Measurements from ENCODE around the gene TRIM26.

Gene TRIM26

DNA sequence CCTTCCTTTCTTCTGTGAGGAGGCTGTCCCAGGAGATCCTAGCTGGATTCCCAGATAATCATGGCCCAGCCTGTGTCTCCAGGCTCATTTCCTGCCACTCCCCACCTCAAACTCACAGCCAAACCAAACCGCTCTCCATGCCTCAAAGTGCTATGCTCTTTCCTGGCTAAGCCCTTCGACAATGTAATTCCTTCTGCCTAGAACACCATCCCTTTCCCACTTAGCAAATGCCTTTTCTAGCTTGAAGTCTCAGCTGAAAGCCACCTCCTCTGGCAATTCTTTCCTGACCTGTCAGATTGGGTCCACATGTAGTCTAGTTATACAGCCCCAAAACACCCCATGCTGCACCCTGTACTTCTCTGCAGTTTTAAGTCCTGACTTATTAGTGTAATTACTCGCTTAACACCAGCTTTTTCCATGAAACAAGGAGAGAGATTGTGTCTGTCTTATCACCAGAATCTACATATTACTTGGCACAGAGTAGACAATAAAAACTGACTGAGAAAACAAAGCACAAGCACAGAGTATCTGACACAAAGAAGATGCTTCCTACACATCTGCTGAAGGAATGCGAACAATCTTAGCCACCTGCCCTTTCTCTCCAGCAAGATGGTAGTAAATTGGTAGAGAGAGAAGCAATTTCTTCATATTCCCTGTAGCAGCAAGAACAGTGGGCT, 5.4 kb downstream of the TRIM26 start:
- no peak for DNase-seq

DNA sequence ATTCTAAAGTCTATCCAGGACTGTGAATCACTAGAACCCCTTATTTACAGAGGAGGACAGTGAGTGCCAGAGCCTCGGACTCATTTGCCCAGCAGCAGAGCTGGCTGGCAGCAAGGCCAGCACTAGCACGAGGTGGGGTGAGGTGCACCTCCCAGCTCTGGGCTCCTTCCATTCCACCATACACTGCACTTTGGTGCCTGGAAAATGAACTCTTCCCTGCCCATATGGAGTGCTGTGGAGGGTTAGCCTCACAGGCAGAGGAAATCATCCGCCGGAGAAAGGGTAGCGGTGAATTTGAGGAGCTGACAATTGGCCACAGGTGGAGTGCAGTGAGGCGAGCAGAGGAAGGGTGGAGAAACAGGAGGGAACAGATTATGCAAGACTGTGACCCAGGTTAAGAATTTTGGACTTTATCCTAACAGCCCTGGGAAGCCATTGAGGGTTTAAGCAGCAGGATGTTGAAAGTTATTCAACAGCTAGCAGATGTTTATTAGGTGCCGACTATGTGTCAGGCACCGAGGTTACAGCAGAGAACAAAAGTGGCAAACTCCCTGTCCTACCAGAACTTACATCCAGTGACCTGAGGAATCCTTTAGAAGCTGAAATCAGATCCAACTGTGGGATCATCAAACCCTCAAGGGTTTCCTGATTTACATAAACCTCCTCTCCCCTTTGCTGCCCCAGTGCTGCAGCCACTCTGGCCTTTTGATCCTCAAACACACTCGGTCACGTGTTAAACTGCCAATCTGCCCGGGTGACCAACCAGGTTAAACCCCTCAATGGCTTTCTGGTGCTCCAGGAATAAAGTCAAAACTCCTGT, 6.2 kb downstream of the TRIM26 start:
- DNase-seq = no peak

DNA sequence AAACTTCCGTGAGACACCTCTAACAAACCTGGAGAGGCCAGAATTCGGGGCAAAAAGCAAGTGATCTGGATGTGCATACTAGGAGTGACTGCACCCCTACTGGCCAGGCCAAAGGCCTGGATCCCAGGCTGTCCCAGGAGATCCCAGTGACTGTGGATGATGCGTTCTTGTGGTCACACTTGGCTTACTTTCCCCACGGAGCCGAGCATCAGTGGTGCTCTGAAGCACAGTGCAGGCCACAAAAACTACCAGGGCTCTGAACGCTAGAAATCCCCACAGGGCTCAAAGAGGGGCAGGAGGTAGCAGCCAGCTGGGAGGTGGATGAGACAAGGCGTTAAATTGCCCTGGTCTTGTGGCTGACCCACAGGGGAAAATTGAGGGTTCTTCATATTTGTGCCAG, 7.1 kb downstream of the TRIM26 start:
- no peak for DNase-seq

DNA sequence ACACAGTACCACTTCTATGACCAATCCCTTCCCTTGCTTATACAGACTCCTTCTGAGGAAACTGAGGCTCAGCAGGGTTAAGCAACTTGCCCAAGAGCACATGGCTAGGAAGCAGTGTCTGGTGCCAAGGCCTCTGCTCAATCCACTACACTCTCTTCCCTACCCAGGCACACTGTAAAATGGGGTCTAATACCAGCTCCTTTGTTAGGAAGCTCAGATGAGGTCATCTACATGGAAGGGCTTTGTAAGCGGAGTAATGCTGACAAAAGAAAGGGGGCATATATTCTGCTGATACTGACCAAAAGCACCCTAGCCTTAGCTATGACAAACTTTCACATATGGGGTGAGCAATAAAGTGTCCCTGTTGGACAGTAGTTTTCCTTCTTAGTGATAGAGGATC, 9.1 kb downstream of the TRIM26 start:
- DNase-seq = no peak

GRCh38 chr6:30202366-30202765, 10.8 kb downstream of the TRIM26 start:
- no peak for DNase-seq

GRCh38 chr6:30200551-30201281, 12.5 kb downstream of the TRIM26 start:
- peak; percentile 40 to 64 (median 58) for DNase-seq

DNA sequence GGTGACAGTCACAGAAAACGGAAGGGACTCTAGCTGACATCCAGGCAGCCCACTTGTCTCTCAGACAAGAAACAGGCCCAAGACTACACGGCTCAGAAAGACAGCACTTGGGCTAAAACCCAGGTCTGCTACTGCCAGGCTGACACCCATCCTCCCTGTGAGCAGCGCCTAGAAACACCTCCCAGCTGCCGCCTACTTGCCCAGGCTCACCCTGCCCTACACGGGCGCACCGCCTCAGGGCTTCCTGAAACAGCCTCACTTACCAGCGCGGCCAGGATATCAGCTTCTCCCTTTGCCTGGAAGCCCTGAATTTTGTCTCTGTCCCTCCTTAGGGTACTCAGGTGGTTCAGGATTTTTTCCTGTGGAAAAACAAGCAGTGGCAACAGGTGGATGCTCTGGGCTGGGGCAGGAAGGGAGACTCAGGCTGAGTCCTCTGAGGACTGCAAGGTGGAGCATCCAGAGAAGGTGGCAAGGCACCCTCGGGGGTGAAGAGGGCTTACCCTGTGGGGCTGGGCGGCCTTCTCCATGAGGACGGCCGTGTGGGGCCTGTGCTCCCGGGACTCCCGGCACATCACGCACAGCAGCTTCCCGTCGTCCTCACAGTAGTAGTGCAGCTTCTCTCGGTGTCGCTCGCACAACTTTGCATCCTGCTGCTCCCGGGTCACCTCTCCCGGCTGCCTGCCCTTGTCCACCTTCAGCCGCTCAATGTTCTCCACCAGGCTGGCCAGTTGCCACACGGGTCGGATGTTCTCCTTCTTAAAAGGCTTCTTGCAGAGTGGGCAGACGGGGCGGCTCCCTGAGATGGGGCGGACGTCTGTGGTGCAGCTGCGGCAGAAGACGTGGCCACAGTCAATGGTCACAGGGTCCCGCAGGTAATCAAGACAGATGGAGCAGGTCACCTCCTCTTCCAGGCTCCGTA, 14.8 kb downstream of the TRIM26 start:
- DNase-seq = no peak

GRCh38 chr6:30196376-30196775, 16.8 kb downstream of the TRIM26 start:
- no peak for DNase-seq

GRCh38 chr6:30195951-30196350, 17.3 kb downstream of the TRIM26 start:
- DNase-seq = no peak

GRCh38 chr6:30194797-30195690, 18.2 kb downstream of the TRIM26 start:
- DNase-seq = no peak

- DNase-seq = no peak
Observed at GRCh38 chr6:30192076-30192475, 21.1 kb downstream of the TRIM26 start.

DNA sequence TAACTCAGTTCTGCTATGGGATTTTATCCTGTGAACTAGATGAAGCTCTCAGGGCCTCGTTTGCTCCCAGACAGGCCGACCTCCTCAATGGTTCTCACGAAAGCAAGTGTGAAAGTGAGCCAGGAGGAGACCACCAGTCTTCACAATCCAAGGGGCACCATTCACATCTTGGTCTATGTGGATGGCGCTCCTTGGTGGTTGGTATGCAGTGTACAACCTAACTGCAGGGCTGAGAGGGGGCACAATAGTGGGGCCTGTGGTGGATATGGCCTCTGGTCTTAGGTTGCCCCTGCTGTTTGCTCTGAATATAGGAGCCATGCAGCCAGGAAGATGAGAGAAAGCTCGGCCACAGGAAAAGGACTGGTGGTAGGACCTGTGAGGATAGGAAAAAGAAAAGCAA, 24.7 kb downstream of the TRIM26 start:
- no peak for DNase-seq

DNA sequence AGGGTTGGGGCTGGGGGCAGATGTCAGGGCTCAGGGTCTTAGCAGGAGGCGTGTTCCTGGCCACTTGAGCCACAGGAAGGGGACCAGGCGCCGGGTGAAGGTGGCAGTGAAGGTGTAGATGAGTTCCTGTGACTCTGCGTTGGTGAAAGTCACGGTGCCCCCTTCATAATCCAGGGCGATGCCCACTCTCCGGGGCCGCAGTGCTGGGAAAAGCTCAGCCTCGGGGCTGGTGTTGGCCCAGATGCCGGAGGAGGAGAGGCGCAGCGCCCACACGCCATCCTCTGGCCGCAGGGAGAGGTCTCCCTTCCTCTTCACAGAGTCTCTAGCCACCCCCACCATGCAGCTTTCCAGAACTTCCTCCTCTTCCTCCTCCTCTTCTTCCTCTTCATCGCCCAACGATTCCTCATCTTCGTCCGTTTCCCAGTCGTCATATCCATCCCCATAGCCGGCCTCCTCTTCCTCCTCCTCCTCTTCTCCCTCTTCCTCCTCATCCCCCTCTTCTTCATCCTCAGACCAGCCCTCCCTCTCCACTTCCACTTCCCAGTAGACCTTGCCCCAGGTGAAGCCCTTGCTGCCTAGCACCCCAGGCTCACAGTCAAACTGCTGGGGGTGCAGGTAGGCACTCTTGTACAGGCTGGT, 27.2 kb downstream of the TRIM26 start:
- DNase-seq = no peak

GRCh38 chr6:30184417-30185031, 28.7 kb downstream of the TRIM26 start:
- no peak for DNase-seq

GRCh38 chr6:30180145-30180544, 33.1 kb downstream of the TRIM26 start:
- no peak for DNase-seq

- DNase-seq = no peak
Observed at GRCh38 chr6:30178837-30179236, 34.4 kb downstream of the TRIM26 start.

GRCh38 chr6:30175765-30176164, 37.4 kb downstream of the TRIM26 start:
- no peak for DNase-seq

- DNase-seq = no peak
Observed at GRCh38 chr6:30172681-30173080, 40.5 kb downstream of the TRIM26 start.

DNA sequence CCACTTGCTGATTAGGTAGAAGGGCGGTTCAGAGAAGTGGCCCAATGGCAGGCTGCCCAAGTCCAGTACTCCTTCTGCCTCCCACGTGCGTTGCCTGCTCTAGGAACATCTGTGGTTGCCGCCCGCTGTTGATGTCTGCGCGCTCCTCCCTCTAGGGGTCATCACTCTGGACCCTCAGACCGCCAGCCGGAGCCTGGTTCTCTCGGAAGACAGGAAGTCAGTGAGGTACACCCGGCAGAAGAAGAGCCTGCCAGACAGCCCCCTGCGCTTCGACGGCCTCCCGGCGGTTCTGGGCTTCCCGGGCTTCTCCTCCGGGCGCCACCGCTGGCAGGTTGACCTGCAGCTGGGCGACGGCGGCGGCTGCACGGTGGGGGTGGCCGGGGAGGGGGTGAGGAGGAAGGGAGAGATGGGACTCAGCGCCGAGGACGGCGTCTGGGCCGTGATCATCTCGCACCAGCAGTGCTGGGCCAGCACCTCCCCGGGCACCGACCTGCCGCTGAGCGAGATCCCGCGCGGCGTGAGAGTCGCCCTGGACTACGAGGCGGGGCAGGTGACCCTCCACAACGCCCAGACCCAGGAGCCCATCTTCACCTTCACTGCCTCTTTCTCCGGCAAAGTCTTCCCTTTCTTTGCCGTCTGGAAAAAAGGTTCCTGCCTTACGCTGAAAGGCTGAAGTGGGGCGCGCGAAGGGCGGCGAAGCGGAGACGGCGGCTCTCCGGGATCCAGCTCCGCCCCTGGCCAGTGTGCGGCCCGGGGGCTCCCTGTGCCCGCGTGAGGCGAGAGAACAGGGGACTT, 41.3 kb downstream of the TRIM26 start:
- peak in 3 of 4 experiments; percentile 16 to 37 (median 22) for DNase-seq

Measured in suppressor macrophage (primary cell).